ENCODE measurements around the gene DAPK1. TPM values are rescaled to one million over a fixed set of nuclear protein-coding genes. Genes with fewer than 3 reads are reported as not detected.

Gene DAPK1
- total and polyA plus RNA-seq, 3 donors from 2014 or later: 35.1 to 74.6 (median 71.0) TPM

DNA sequence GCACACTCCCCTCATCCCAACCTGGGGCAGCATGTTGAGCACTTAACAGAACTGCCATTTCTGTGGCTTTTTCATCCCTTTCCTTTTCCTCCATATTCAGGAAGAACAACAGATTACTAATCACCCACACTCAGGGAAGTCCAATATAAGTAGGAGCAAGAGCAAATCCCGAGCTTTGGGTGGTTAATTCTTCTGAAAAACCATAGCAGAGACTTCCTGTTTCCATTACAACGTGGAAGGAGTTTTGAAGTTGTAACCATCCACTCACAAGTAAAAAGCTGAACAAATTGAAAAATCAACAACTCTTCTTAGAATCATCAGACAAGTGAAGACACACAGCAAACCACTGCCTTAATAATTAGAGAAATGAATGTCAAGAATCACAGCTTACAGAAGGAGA is 236.4 kb downstream of the DAPK1 start:
- DNase-seq: no peak
- H3K27me3 ChIP-seq: no peaks in the 10 kb centered on the region
- TF ChIP-seq POLR2A (IDR thresholded peaks at IDR 0.05): no peak
- TF ChIP-seq, protein P1, sequence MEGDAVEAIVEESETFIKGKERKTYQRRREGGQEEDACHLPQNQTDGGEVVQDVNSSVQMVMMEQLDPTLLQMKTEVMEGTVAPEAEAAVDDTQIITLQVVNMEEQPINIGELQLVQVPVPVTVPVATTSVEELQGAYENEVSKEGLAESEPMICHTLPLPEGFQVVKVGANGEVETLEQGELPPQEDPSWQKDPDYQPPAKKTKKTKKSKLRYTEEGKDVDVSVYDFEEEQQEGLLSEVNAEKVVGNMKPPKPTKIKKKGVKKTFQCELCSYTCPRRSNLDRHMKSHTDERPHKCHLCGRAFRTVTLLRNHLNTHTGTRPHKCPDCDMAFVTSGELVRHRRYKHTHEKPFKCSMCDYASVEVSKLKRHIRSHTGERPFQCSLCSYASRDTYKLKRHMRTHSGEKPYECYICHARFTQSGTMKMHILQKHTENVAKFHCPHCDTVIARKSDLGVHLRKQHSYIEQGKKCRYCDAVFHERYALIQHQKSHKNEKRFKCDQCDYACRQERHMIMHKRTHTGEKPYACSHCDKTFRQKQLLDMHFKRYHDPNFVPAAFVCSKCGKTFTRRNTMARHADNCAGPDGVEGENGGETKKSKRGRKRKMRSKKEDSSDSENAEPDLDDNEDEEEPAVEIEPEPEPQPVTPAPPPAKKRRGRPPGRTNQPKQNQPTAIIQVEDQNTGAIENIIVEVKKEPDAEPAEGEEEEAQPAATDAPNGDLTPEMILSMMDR (IDR thresholded peaks at IDR 0.05): no peak
- no peak overlapping the region for H3K27ac ChIP-seq
- H3K4me1 ChIP-seq: no peaks in the 10 kb centered on the region
- H3K36me3 ChIP-seq (ENCODE audit: low read depth, missing control alignments): no peaks in the 10 kb centered on the region
- WGBS, 2 donors: 67 to 68% methylated on average over 2 of the region's 2 CpGs
- H3K9me3 ChIP-seq: no peaks in the 10 kb centered on the region
- intact Hi-C loops (cut with DNase I; ENCODE audit: low total_unique reads): no loop called here
- H3K4me3 ChIP-seq: no peak overlapping the region

DNA sequence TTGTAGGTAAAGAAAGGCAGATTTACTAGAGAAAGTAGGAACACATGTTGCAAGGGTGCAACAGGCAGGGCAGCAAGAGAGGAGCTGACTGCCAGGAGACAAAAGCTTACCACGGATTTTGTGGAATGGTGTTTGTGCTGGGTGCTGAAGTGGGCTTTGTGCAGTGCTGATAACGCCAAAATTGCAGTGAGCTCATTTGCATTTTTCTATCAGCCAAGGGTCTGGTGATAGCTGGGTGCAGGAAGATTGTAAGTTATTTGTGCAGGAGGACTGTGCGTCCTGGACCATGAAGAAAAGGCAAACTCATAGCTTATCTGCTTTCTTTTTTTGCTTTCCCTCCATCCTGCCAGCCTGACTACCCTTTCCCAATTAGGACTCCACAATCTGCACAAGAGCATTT is 241.9 kb downstream of the DAPK1 start:
- no peaks in the 10 kb centered on the region for H3K36me3 ChIP-seq (ENCODE audit: low read depth, missing control alignments)
- no peak for DNase-seq
- H3K27ac ChIP-seq: no peak overlapping the region
- no peaks in the 10 kb centered on the region for H3K27me3 ChIP-seq
- WGBS, 2 donors: 80 to 89% methylated on average over 3 of the region's 3 CpGs
- intact Hi-C loops (cut with DNase I; ENCODE audit: low total_unique reads): no loop called here
- H3K4me1 ChIP-seq: no peaks in the 10 kb centered on the region
- no peaks in the 10 kb centered on the region for H3K9me3 ChIP-seq
- no peak for TF ChIP-seq POLR2A (IDR thresholded peaks at IDR 0.05)
- TF ChIP-seq, protein P1 (IDR thresholded peaks at IDR 0.05): no peak
- no peak overlapping the region for H3K4me3 ChIP-seq

DNA sequence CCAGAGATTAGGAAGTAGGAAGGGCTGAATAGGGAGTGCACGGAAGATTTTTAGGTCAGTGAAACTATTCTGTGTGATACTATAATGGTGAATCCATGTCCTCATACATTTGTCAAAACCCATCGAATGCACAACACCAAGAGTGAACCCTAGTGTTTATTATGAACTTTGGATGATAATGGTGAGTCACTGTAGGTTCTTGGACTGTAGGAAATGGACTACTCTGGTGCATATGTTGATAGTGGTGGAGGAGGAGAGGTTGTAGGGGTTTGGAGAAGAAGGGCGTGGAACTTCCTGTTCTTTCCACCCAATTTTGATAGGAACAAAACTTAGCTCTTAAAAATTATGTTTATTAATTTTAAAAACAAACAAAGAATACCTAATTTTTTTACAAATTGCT is 242.5 kb downstream of the DAPK1 start:
- Histone ChIP-seq H3K27me3 (no peaks in the 10 kb centered on the region), H3K4me3 (no peak overlapping the region), H3K27ac (no peak overlapping the region), H3K9me3 (no peaks in the 10 kb centered on the region), H3K36me3 (ENCODE audit: low read depth, missing control alignments) (no peaks in the 10 kb centered on the region), H3K4me1 (no peaks in the 10 kb centered on the region)
- TF ChIP-seq, protein P1 (IDR thresholded peaks at IDR 0.05): no peak
- no peak for TF ChIP-seq POLR2A (IDR thresholded peaks at IDR 0.05)
- DNase-seq: no peak
- intact Hi-C loops (cut with DNase I; ENCODE audit: low total_unique reads): no loop called here
- WGBS, 2 donors: 51 to 87% methylated on average over 3 of the region's 3 CpGs

- Histone ChIP-seq H3K9me3 (no peaks in the 10 kb centered on the region), H3K27me3 (no peaks in the 10 kb centered on the region), H3K4me1 (no peaks in the 10 kb centered on the region), H3K27ac (no peak overlapping the region), H3K36me3 (ENCODE audit: low read depth, missing control alignments) (no peaks in the 10 kb centered on the region), H3K4me3 (no peak overlapping the region)
- intact Hi-C loops (cut with DNase I; ENCODE audit: low total_unique reads): no loop called here
- TF ChIP-seq POLR2A (IDR thresholded peaks at IDR 0.05): no peak
- TF ChIP-seq, protein P1 (IDR thresholded peaks at IDR 0.05): no peak
- no peak for DNase-seq
- WGBS, 2 donors: 26 to 31% methylated on average over 4 of the region's 4 CpGs
These were observed 243.7 kb downstream of the DAPK1 start for GRCh38 chr9:87741326-87741725.

GRCh38 chr9:87741891-87742290 is 244.2 kb downstream of the DAPK1 start:
- Histone ChIP-seq H3K4me1 (no peaks in the 10 kb centered on the region), H3K36me3 (ENCODE audit: low read depth, missing control alignments) (no peaks in the 10 kb centered on the region), H3K27ac (no peak overlapping the region), H3K9me3 (no peaks in the 10 kb centered on the region), H3K4me3 (no peak overlapping the region), H3K27me3 (no peaks in the 10 kb centered on the region)
- WGBS, 2 donors: 30 to 46% methylated on average over 5 of the region's 5 CpGs
- TF ChIP-seq, protein P1 (IDR thresholded peaks at IDR 0.05): no peak
- no peak for TF ChIP-seq POLR2A (IDR thresholded peaks at IDR 0.05)
- DNase-seq: no peak
- intact Hi-C loops (cut with DNase I; ENCODE audit: low total_unique reads): no loop called here

Measured in testis (tissue), 3 donors.